D721Med (cell line): ENCODE data around the gene RIMBP2.

Experiments
- DNase-seq: peaks from one replicate; pipeline ENCODE4 v3.0.0; 2011; ENCODE audit warnings: low spot score; ENCODE audit not compliant: insufficient read length
- FAIRE-seq: peaks from 2 replicates; lab custom pipeline; 2011; peaks lifted over from hg19 to GRCh38; lab: Jason Lieb, UNC
- CTCF ChIP-seq: IDR thresholded peaks from 2 replicates; pipeline ENCODE4 v1.5.1; 2012; ENCODE audit warnings: mild to moderate bottlenecking, control low read depth; ENCODE audit not compliant: insufficient read depth; ENCODE audit errors: missing control alignments

RIMBP2 gene

GRCh38 chr12:130668286-130669204, 47.6 kb downstream of the RIMBP2 start:
- DNase-seq (no peak), FAIRE-seq (no peak)
- TF ChIP-seq CTCF = no peak

DNA sequence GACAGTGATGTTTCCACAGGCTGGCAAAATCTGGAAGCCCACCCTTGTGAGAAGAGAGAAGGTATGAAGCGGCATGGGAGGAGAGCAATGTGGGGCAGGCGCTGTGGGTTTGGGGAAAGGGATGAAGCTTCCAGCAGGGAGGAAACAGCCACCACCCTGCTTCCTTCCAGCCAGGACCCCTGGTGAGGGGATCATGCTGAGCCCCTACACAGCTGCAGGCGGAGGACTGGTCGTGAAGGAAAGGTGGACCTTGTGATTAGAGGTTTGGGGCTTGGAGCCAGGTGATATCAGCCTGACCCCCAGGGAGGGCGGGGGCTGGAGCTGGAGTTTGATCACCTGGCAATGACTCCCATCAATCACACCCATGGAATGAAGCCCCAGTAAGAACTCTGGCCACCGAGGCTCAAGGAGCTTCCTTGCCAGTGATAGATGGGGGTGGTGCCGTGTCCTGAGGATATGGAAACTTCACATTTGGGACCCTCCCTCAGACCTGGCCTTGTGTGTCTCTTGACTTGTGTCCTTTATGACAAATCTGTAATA, 48.6 kb downstream of the RIMBP2 start:
- no peak for DNase-seq
- no peak for TF ChIP-seq CTCF
- FAIRE-seq = no peak

DNA sequence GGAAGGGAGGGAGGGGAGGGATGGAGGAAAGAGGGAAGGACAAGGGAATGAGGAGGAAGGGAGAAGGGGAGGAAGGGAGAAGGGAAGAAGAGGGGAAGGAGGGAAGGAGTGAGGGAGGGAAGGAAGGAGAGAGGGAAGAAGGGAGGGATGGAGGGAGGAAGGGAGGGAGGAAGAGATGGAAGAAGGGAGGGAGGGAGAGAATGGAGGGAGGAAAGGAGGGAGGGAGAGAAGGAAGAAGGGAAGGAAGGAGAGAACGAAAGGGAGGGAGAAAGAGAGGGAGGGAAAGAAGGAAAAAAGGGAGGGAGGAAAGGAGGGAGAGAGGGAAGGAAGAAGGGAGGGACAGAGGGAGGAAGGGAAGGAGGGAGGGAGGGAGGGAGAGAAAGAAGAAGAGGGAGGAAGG, 49.5 kb downstream of the RIMBP2 start:
- TF ChIP-seq CTCF = no peak
- no peak for FAIRE-seq
- DNase-seq = no peak

GRCh38 chr12:130665753-130666152, 50.3 kb downstream of the RIMBP2 start:
- no peak for FAIRE-seq
- TF ChIP-seq CTCF = no peak
- no peak for DNase-seq

DNA sequence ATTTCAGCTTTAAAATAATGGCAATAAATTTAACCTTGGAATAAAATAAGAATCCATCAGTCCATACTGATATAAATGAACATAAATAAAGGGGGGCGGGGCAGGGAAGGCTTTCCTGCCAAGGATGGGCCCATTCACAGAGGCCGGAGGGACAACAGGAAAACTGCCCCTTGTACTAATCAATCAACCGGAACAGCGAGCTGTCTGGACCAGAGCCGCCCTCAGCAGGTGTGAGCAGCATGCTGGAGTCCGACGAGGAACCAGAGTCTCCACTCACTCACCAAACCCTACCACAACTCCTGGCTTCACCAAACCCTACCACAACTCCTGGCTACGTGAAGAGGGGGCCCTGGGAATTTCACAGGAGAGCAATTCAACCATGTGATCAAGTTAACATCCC, 51.3 kb downstream of the RIMBP2 start:
- no peak for TF ChIP-seq CTCF
- FAIRE-seq (no peak), DNase-seq (no peak)

DNA sequence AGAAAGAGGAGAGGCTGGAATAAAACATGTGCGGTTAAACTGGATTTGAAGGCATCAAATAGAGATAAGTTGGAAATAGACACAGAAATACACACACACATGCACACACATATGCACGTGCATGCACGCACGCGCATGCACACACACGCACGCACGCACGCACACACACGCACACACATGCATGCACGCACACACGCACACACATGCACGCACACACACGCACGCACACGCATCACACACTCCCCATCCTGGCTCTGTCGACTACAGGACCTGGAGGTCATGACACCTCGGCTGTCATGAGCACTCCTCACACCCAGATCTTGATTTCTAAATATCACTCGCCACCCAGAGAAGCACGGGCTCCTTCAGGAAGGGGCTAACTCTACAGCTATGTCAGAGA, 51.8 kb downstream of the RIMBP2 start:
- TF ChIP-seq CTCF = no peak
- no peak for DNase-seq
- no peak for FAIRE-seq

DNA sequence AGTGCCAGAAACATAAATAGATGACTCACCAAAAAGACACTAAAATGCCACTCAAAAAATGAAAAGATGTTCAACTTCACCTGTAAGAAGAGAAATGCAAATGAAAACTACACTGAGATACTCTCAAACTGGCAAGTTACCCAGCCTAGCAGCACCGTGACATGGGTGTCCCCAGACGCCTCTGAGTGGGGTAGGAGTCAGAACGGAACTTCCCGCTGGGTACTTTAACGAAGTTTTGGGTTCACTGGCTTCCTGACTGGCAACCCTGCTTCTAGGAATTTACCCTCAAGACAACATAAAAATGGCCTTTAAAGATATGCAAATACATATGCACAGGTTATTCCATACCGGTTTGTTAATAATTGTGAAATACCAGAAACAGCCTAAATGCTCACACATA, 52.6 kb downstream of the RIMBP2 start:
- TF ChIP-seq CTCF = no peak
- FAIRE-seq = no peak
- DNase-seq = no peak
